ENCODE results near the gene DLX5.

DLX5 gene

DNA sequence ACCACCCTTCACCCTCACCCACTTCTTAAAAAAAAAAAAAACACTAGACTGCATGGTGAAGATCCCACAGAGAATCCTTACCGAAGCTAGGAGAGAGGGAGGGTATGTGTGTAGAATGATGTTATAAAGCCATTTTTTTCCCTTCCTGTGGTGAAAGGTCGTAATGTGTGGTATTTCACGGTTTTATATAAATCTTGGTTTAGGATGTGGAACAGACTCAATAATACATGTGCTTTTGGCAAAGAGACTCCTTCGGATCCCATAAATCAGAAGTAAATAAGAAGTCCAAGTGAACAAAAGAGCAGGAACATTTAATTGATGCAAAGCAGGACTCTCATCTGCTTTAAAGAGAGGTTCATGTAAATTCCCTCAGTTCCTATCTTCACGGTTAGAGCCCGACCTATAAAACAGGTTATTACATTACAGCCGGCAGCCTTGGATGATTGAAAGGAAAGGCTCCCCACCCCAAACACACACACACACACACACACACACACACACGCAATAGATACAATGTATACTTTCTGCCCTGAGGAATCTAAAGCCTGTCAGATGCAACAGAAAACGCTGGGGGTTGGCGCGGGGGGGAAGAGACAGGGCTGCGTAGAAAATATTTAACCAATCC lies 8.8 kb downstream of the DLX5 start:
- peaks cover 8% of the 10 kb centered on the region for H3K4me1 ChIP-seq (ENCODE audit: control insufficient read depth, insufficient read depth, low read length)
- no peak overlapping the region for H3K9ac ChIP-seq (ENCODE audit: low read length)
- peaks cover 96% of the 10 kb centered on the region for H3K27me3 ChIP-seq (ENCODE audit: control insufficient read depth, insufficient read depth, low read length)
- H3K9me3 ChIP-seq (ENCODE audit: control insufficient read depth, low read length) = no peaks in the 10 kb centered on the region
- H3K4me3 ChIP-seq (ENCODE audit: low read length) = no peak overlapping the region
- H3K36me3 ChIP-seq (ENCODE audit: control insufficient read depth, insufficient read depth, low read length) = no peaks in the 10 kb centered on the region

DNA sequence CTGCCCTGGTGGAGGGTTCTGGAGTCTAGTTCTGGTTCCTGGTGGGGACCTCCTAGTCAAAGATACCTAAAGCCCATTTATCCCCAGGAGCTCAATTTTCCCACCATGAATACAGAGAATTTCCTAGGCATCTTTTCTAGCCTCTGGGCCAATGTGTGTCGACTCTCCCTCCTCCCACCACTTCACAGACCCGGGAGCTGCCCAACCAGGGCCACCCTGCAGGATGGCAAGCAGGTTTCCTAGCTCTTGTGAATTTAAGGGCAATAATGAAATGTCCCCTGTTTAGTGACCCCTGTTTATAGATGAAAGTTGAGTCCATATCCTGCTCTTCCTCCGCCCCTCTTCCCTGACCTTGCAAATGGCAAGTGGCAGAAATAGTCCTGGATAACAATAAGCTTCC lies 9.4 kb downstream of the DLX5 start:
- Histone ChIP-seq H3K9me3 (ENCODE audit: control insufficient read depth, low read length) (no peaks in the 10 kb centered on the region), H3K4me3 (ENCODE audit: low read length) (no peak overlapping the region), H3K27me3 (ENCODE audit: control insufficient read depth, insufficient read depth, low read length) (peaks cover 92% of the 10 kb centered on the region), H3K36me3 (ENCODE audit: control insufficient read depth, insufficient read depth, low read length) (no peaks in the 10 kb centered on the region), H3K9ac (ENCODE audit: low read length) (no peak overlapping the region), H3K4me1 (ENCODE audit: control insufficient read depth, insufficient read depth, low read length) (peaks cover 8% of the 10 kb centered on the region)

- no peaks in the 10 kb centered on the region for H3K36me3 ChIP-seq (ENCODE audit: control insufficient read depth, insufficient read depth, low read length)
- peaks cover 8% of the 10 kb centered on the region for H3K4me1 ChIP-seq (ENCODE audit: control insufficient read depth, insufficient read depth, low read length)
- no peak overlapping the region for H3K9ac ChIP-seq (ENCODE audit: low read length)
- H3K27me3 ChIP-seq (ENCODE audit: control insufficient read depth, insufficient read depth, low read length) = peaks cover 93% of the 10 kb centered on the region
- no peaks in the 10 kb centered on the region for H3K9me3 ChIP-seq (ENCODE audit: control insufficient read depth, low read length)
- no peak overlapping the region for H3K4me3 ChIP-seq (ENCODE audit: low read length)
Observed at GRCh38 chr7:97014145-97014750, 10.4 kb downstream of the DLX5 start.

DNA sequence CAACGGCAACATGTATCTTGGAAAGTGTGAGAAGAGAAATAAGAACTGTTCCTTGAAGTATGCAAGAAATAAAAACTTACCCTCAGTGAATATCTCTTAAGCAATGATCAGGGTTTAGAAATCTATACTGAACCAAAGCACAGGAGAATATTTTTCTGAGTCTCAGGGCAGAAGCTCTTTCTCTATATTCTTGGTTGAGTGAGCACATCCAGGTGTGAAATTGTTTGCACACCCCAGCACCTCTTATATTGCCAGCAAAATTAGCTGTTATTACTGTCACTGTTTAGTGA lies 10.8 kb downstream of the DLX5 start:
- no peaks in the 10 kb centered on the region for H3K36me3 ChIP-seq (ENCODE audit: control insufficient read depth, insufficient read depth, low read length)
- H3K27me3 ChIP-seq (ENCODE audit: control insufficient read depth, insufficient read depth, low read length) = peaks cover 91% of the 10 kb centered on the region
- H3K4me3 ChIP-seq (ENCODE audit: low read length) = no peak overlapping the region
- no peaks in the 10 kb centered on the region for H3K9me3 ChIP-seq (ENCODE audit: control insufficient read depth, low read length)
- H3K9ac ChIP-seq (ENCODE audit: low read length) = no peak overlapping the region
- peaks cover 8% of the 10 kb centered on the region for H3K4me1 ChIP-seq (ENCODE audit: control insufficient read depth, insufficient read depth, low read length)

DNA sequence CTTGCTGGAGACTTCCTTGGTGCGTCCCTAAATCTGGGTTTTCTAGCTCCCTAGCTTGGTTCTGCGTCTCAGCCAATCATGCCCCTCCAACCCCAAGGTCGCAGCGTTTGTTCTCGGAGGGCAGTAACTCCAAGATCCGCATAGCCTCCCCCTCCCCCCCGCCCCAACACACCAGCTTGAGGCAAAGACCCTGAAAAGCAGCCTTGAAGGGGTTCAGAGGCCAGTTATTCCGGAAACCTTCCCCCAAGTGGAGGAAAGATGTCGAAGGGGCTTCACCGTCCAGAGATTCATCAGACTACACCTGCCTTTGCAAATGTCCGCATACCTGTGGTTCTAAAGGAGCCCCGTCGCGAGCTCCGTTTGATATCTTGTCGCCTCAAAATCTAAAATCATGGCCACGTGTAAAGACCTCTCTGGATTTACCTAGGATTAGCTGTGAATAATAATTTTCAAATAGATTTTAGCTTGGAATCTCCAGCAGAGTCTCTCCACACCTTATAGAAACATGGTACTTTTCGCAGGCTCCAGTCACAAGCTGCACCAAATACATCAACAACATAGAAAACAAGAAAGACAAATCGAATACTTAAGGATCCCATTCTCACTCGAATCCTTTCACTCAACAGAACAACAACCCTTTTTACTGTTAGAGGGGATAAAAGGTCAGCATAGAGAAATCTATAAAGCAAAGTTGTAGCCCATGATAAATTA lies 11.3 kb downstream of the DLX5 start:
- Histone ChIP-seq H3K27me3 (ENCODE audit: control insufficient read depth, insufficient read depth, low read length) (peaks cover 94% of the 10 kb centered on the region), H3K4me1 (ENCODE audit: control insufficient read depth, insufficient read depth, low read length) (peaks cover 8% of the 10 kb centered on the region), H3K4me3 (ENCODE audit: low read length) (no peak overlapping the region), H3K9ac (ENCODE audit: low read length) (no peak overlapping the region), H3K36me3 (ENCODE audit: control insufficient read depth, insufficient read depth, low read length) (no peaks in the 10 kb centered on the region), H3K9me3 (ENCODE audit: control insufficient read depth, low read length) (no peaks in the 10 kb centered on the region)

DNA sequence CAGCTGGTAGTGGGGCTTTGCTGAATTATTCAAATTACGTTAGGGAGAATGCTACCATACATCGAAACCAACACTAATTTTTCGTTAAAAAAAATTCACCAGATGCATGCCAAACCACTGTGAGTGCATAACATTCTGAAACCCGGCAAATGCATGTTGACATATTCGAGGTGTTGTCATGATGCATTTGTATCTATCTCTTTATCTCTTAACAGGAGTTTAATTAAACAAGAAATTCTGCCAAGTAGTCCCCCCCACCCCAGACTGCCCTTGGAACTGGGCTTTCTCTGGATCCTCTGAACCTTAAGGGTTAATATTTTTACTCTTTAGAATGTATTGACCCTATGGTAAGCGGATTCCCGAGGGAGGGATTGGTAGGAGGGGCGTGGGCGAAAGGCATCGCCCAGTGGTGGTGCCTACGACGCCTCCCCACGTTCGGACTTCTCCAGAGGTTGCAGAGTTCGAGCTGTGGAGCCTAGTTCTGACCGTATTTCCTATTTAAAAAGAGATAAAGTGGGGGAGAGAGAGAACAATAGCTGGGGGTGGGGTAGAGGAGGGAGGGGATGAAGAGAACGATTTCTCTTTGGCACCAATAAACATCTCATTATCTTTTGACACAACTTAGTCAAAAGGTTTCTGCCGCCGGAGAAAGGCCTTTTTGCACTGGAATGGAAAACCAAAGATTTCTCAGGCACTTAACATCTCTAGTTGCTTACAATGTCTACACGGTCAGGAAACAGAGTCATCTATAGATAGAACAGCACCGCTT lies 12.1 kb downstream of the DLX5 start:
- peaks cover 8% of the 10 kb centered on the region for H3K4me1 ChIP-seq (ENCODE audit: control insufficient read depth, insufficient read depth, low read length)
- no peaks in the 10 kb centered on the region for H3K36me3 ChIP-seq (ENCODE audit: control insufficient read depth, insufficient read depth, low read length)
- H3K9me3 ChIP-seq (ENCODE audit: control insufficient read depth, low read length) = no peaks in the 10 kb centered on the region
- peaks cover 94% of the 10 kb centered on the region for H3K27me3 ChIP-seq (ENCODE audit: control insufficient read depth, insufficient read depth, low read length)
- no peak overlapping the region for H3K4me3 ChIP-seq (ENCODE audit: low read length)
- no peak overlapping the region for H3K9ac ChIP-seq (ENCODE audit: low read length)

DNA sequence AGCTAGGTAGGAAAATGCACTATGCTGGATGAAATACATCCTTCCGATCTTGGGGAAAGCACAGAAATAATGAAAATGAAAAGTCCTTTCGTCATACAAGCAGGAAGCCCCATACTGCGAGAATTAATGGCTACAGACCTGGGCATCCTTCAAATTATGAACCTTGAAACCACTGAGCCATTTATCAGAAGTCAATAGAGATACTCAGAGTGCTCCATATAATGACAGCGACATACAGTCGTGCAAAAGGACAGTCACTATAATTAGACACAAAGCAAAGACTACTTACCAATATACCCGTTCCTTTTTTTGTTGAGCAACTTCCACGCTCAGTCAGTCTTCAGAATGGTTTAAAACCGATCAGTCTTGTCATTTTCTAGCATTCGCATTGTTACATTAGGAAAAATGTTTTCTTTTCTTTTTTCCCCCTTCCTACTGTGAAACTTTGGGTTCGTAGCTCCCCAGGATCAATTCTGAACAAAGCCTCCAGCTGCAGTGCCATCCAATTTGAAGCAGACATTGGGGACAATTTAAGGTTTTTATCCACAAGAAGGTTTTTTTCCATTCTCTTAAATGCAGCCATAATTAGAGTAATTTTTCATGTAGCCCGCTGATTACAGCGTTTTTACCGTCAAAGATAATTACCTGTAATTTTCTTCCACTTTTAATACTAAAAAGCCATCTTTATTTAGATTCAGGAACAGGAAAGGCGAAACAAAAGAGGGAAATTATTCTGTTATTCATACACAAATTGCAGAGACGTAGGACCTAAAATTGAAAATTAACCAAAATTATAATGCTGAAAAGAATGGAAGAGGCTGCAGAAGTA lies 12.9 kb downstream of the DLX5 start:
- H3K27me3 ChIP-seq (ENCODE audit: control insufficient read depth, insufficient read depth, low read length) = peaks cover 94% of the 10 kb centered on the region
- no peak overlapping the region for H3K4me3 ChIP-seq (ENCODE audit: low read length)
- peaks cover 6% of the 10 kb centered on the region for H3K4me1 ChIP-seq (ENCODE audit: control insufficient read depth, insufficient read depth, low read length)

DNA sequence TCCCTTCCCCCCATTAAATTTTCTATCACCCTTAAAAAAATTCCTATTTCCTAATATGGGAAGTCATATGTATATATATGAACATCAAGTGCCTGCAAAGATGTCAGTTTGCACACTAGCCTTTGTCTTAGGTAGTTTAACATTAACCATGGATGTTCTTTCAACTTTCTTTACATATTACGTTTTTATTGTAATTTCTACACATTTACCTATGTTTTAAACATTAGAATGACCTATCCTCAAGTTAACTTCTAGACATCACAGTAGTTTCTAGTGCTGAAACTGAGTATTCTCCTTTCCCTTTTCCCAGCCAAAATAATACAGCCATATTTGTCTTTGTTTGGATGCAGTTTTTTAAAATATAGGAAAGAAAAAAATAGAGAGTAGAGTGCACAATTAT lies 13.5 kb downstream of the DLX5 start:
- Histone ChIP-seq H3K9ac (ENCODE audit: low read length) (no peak overlapping the region), H3K4me1 (ENCODE audit: control insufficient read depth, insufficient read depth, low read length) (peaks cover under 1% of the 10 kb centered on the region), H3K4me3 (ENCODE audit: low read length) (no peak overlapping the region), H3K27me3 (ENCODE audit: control insufficient read depth, insufficient read depth, low read length) (peaks cover 90% of the 10 kb centered on the region), H3K9me3 (ENCODE audit: control insufficient read depth, low read length) (no peaks in the 10 kb centered on the region), H3K36me3 (ENCODE audit: control insufficient read depth, insufficient read depth, low read length) (no peaks in the 10 kb centered on the region)

More for the DNA sequence above, 12.9 kb downstream of the DLX5 start:
- Histone ChIP-seq H3K9ac (ENCODE audit: low read length) (no peak overlapping the region), H3K9me3 (ENCODE audit: control insufficient read depth, low read length) (no peaks in the 10 kb centered on the region), H3K36me3 (ENCODE audit: control insufficient read depth, insufficient read depth, low read length) (no peaks in the 10 kb centered on the region)

- H3K9ac ChIP-seq (ENCODE audit: low read length) = no peak overlapping the region
- H3K4me3 ChIP-seq (ENCODE audit: low read length) = no peak overlapping the region
- H3K9me3 ChIP-seq (ENCODE audit: control insufficient read depth, low read length) = no peaks in the 10 kb centered on the region
- no peaks in the 10 kb centered on the region for H3K36me3 ChIP-seq (ENCODE audit: control insufficient read depth, insufficient read depth, low read length)
- peaks cover 85% of the 10 kb centered on the region for H3K27me3 ChIP-seq (ENCODE audit: control insufficient read depth, insufficient read depth, low read length)
- peaks cover 4% of the 10 kb centered on the region for H3K4me1 ChIP-seq (ENCODE audit: control insufficient read depth, insufficient read depth, low read length)
Observed at GRCh38 chr7:97009753-97010732, 14.6 kb downstream of the DLX5 start.

DNA sequence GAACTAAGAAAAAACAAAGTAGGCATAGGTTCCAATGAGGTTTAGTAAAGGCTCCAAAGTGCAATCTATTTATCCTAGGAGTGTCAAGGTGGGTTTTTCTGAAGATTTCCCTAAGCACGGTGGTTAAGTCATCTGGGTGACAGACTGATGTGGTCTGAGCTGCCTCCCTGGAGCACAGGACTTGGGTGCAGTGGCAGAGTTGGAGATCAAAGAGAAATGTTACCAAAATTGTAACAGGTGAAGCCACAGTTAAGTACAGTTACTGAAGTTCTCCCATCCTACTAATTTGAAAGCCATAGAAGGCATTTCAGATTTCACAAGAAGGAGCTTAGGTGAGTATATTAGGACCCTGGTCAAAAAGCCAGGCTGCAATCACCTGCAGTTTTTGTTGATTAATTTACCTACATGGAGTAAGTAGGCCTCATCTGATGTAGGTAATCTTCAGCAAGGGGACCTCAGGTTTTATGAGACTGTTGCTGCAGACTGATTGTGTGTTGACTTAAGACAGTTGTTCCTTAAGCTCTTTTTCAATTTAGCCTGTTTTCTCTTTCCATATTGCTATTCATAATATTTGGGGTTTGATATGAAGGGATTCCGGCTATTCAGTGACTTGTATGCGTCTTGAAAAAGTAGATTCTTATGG lies 16.2 kb downstream of the DLX5 start:
- Histone ChIP-seq H3K36me3 (ENCODE audit: control insufficient read depth, insufficient read depth, low read length) (no peaks in the 10 kb centered on the region), H3K27me3 (ENCODE audit: control insufficient read depth, insufficient read depth, low read length) (peaks cover 85% of the 10 kb centered on the region), H3K9ac (ENCODE audit: low read length) (no peak overlapping the region), H3K9me3 (ENCODE audit: control insufficient read depth, low read length) (no peaks in the 10 kb centered on the region), H3K4me3 (ENCODE audit: low read length) (no peak overlapping the region), H3K4me1 (ENCODE audit: control insufficient read depth, insufficient read depth, low read length) (peaks cover 6% of the 10 kb centered on the region)

Data from mucosa of stomach (tissue), 1 donor.